Posterior cingulate gyrus (tissue), 11 donors: ENCODE measurements around the gene NR2F1-AS1.
A peak's percentile ranks its signal among the peaks of the same experiment; 100 is the strongest.

Experiments used
- DNase-seq, 10 donors: peaks; one replicate each; pipeline versions ENCODE4 v3.0.0 to v3.0.0-alpha.2; 2020 to 2021; ENCODE audit warnings: mixed read lengths in 3 of 10
- intact Hi-C: fragments of 100-400 bp; cut with DNase I; formaldehyde crosslinking; loops from one replicate; pipeline ENCODE4 v1.15.1; 2023

NR2F1-AS1 gene

DNA sequence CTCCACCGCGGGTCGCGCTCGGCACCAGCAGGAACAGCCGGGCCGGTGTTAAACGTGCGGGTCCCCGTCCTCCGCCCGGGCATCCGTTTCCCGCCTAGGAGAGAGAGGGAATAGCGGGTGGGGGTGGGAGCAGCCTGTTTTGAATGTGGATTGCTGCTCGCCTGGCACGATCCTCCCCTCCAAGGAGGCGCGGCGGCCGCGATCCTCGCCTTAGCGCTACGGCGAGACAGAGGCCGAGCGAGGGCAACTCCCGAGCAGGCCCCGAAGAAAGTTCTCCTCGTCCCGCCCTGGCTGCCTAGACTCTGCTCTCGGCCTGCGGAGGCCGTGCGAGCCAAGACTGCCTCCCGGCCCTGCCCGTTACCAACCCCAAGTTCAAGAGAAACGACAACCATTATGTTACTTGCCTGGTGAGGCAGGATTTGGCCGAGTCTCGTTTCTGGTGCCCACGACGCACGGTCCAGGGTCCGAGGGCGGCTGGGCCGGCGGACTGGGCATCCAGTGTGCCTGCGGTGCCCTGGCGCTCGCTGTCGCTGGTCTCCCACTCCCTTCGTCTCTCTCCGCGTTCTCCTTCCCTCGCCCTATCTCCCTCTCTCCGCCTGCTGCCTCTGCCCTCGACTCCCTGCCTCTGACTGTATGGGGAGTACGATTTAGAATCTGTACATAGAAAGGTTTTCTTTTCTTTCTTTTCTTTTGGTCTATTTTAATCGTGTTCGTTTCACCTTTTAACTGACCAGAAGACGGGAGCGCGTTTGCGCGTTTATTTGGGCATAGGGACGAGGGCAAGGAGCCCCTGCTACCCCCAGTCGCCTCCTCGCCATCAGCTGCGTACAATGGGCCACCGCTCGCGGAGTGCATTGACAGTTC is 724 bp downstream of the NR2F1-AS1 start:
- intact Hi-C loops, result loop anchor here (2.0 to 10.0 kb wide), 3 partner anchors 221 to 895 kb away; no protein-coding TSS in a partner anchor
- peak in 3 of 10 donors; percentile 78 to 90 (median 86) for DNase-seq

GRCh38 chr5:93579692-93580062 is 1.3 kb downstream of the NR2F1-AS1 start:
- DNase-seq, result peak in 2 of 10 donors; percentile 82 to 89
- intact Hi-C loops, result loop anchor here (2.0 to 10.0 kb wide), 3 partner anchors 221 to 895 kb away; no protein-coding TSS in a partner anchor

DNA sequence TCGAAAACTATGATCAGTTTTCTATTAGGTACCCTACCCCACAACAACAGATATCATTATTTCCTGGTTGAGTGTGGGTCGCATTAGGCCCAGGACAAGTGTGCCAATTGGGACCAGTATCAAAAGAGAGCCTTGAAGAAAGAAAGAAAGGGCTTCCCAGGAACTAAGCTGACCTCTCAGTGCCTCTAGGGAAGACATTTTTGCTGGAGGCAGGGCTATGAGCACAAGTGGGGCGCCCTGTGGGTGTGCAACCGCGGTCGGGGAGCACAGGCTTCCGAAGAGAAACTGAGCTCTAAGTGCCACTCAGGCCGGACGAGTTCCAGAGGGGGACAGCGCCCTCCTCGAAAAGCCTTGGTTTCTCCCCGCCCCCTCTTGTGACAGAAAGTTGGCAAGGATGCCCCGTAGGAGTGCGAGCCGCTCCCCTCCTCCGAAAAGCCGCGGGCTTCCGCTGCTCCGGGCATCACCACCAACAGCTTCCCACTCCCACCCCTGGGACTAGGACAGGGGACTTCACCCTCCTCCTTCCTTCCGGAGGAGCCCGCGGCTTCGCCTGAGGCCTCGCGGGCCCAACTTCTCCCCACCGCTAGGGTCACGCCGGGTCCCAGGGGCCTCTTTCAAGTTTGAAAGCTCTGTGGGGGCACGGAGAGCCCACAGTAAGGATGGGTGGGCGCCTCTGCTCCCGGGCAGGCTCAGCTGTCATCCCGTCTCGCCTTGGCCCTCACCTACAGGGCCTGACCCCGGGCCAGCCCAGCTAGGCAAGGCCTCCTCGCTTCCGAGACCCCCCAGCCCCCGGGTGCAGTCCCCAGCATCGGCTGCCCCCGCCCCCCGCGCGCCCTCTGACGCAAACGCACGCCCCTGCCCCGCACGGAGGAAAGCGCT is 2.0 kb downstream of the NR2F1-AS1 start:
- peak in 5 of 10 donors; percentile 46 to 91 (median 89) for DNase-seq

DNA sequence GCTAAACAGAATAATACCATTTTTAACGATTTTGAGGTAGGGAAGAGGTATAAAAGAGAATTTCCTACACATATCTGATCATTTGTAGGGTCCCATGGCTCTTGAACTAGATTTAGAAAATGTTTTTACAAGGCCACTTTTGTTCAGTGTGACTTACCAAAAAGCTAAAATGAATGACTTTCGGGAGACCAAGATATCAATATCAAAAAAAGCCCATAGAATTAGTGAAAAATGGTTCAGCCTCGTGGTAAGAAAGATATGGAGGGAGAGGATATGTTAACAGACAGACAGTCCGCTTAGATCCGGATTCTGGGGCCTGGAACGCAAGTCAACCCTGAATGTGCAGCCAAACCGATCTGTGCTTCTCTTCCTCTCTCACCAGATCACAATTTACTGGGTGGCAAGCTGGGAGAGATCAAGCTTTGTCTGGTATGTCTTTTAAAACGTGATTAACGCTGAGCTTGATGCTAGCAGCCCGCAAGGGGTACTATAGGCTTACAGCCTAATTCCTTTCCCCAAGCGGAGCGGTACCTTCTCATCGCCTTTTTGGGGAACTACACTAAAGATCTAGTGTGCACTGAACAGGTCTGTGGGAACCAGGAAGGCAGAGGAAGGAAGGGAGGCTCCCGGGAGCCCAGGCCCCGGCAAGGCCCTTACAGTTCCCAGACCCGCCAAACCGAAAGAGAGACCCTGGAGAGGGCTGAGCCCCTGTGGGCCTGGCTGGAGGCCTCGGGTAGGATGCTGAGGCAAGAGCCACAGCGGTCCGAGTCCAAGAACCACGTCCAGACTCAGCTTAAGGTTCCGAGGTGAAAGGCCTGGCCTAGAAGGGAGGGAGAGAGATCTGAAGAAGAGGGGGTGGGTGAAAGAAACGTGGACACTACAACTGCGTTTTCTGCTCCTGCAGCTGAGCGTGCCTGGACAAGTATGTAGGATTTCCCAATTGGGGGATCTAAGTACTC is 2.9 kb downstream of the NR2F1-AS1 start:
- intact Hi-C loops, result no loop called here
- peak in 1 of 10 donors; percentile 52 for DNase-seq

More for the DNA sequence above, 2.0 kb downstream of the NR2F1-AS1 start:
- intact Hi-C loops, result no loop called here

- DNase-seq, result peak in 1 of 10 donors; percentile 44
- intact Hi-C loops, result no loop called here
Observed at GRCh38 chr5:93576994-93577853, 3.8 kb downstream of the NR2F1-AS1 start.

DNA sequence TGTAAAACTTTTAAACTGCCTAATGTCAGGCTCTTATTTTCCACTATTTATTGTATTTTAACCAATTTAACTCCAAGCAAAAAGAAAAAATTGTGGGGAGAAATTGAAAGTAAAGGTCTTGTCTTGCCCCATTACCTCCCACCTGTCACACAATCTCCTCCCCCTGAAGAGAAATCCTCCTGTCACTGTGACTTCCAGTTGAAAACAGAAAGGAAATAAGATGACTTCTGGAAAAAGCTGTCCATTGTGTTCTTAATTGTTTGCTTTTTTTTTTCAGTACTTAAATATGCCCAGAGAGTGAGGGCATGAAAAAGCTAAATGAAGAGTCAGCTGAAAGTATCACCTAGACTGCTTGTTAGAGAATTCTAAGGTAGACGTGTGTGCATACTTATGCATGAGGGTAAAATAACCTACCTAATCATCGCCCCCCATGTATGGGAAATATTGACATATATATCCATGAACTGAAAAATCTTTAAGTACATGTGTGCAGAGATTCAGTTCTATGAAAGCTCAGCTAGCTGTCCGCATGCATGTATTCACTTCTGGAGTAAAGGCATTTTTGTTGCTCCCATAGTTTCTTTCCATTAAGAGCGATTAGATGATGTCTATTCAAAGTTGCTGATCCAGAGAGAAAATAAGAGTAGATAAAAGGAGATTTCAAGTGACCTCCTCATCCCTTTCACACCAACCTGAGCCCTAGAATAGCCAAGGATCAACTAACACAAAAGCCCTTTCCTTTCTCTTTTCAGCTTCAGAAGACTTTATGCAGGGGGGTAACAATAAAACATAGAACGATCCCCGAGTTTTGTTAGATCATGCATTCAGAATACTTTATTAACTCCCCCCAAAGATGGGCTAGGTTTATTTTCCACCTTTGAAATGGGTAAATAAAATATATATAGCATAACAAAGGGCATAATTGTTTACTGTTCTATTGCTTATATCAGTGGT is 5.3 kb downstream of the NR2F1-AS1 start:
- no peak for DNase-seq
- intact Hi-C loops, result no loop called here

DNA sequence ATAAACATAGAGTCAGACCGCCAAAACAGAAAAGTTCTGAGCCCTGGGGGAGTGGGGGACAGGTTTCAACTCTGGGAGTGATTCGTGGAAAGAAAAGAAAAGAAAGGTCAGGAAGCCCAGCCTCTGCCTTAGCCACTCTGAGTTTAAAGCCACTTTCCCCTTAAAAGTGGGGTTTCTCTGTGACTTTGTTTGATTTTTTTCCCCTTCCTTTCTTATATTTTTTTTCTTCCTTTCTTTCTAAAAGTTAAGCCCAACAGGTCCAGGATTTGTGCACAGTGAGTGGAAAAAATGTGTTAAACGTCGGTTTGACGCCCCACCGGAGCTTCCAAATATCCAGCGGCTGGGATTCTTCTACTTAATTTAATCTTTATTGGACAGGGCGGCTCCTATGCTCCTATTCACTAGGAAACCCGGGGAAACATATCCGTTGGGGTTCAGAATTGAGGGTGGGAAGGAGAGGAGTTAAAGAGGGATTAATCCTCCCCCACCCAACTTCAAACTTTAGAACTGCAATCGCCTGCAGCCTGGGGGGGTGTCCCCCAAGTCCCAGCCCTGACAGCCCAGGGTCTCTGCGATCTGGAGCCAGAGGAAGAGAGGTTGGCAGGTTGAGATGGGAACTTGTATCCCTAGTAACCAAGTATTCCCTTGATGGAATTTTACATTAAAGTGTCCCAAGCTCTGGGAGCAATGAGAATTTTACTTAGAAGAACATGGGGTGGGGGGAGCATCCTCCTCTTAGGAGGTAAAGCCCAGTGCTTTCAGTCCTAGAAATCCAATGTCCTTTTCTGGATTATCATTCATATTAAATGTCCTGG is 6.3 kb downstream of the NR2F1-AS1 start:
- intact Hi-C loops, result no loop called here
- peak in 1 of 10 donors; percentile 46 for DNase-seq

- peak in 1 of 10 donors; percentile 40 for DNase-seq
Observed at GRCh38 chr5:93573354-93574351, 7.4 kb downstream of the NR2F1-AS1 start.

GRCh38 chr5:93572608-93573353 is 8.2 kb downstream of the NR2F1-AS1 start:
- peak in 3 of 10 donors; percentile 82 to 88 (median 83) for DNase-seq
- intact Hi-C loops, result no loop called here

More at GRCh38 chr5:93573354-93574351, 7.4 kb downstream of the NR2F1-AS1 start:
- intact Hi-C loops, result no loop called here

DNA sequence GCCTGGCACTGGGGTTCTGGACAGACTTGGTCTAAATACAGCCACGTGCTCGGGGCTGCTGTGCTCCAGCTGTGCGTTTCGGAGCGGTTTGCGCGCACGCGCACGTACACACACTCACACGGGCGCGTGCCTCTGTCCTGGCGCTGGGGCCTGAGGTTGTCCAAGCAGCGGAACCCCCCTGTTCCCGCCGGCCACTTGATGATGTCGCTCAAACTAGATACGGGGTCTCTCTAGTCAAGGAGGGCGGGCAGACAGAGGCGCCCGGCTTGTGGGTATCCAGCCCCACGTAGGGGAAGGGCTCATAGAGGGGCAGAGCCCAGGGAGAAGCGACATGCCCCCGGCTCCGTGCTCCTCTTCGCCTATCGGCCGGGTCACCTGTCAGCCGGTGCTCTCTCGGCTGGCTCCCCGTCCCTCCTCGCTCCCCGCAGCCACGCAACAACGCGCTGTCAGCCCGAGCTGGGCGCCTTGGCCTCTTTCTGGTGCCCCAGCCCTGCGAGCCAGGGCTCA is 8.9 kb downstream of the NR2F1-AS1 start:
- peak in 3 of 10 donors; percentile 78 to 88 (median 80) for DNase-seq
- intact Hi-C loops, result no loop called here

- peak in 1 of 10 donors; percentile 51 for DNase-seq
- intact Hi-C loops, result no loop called here
Observed at GRCh38 chr5:93571114-93571949, 9.7 kb downstream of the NR2F1-AS1 start.

DNA sequence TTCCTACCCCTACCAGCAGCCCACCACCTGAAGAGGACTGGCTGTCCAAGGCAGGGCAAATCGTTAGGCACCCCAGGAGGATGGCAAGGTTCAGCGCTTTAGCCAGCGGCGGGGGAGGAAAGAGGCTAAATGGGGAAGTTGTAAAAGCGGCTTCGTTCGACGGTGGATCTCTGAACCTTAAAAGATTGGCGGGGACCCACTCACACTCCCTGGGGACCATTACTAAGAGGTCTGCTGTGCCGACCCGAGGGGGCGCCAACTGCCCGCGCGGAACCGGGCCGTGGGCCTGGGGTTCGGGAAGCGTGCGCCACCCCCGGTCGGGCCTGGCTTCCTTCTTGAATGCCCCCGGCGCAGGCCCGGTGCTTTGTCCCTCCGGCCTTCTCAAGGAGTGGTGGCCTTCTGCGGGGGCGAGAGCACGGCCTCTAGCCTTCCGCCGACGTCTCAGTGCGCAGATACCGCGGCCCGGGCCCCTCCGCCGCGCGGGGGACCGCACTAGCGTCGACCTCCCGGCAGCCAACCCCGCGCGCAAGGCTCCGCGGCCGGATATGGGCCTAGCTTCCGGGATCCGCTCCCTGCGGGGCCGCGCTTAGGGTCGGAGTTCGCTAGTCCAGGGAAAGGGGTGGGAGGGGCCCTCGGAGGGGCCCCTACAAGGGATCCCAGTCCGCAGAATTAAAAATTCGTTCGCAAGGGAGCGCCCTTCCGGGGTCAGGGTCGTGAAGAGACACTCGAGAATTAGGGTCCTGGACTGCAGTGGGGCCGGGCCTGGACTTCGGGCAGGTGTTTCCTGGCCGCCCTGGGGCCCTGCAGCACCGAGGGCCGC is 10.5 kb downstream of the NR2F1-AS1 start:
- peak in 1 of 10 donors; percentile 76 for DNase-seq
- intact Hi-C loops, result no loop called here
